C4-2B (cell line): Measurements from ENCODE around the gene CSTA.

Experiments
- CTCF ChIP-seq: fragments of 450-650 bp; conservative IDR thresholded peaks from 2 replicates; pipeline ENCODE4 v1.5.1; 2017; ENCODE audit warnings: mild to moderate bottlenecking
- ZFX ChIP-seq: fragments of 450-650 bp; IDR thresholded peaks from 2 replicates; pipeline ENCODE4 v1.6.1; 2017

- TF ChIP-seq CTCF: no peak
- TF ChIP-seq ZFX: no peak
Observed at GRCh38 chr3:122325769-122326168, 721 bp downstream of the CSTA start.
